GM13977 (cell line): Measurements from ENCODE around the gene MEI1.

Source experiments
- DNase-seq: peaks from one replicate; pipeline ENCODE4 v3.0.0; 2012; ENCODE audit warnings: low spot score
- in situ Hi-C: fragments of 300-500 bp; cut with MboI; formaldehyde crosslinking; loops from one replicate; pipeline ENCODE4 v1.12.0; 2022; ENCODE audit warnings: low sequenced_read_pairs, low pct_unique_long_range_greater_than_20kb, mixed read lengths, inconsistent platforms; ENCODE audit not compliant: unreplicated experiment
- TF ChIP-seq, protein P1 (sequence below): IDR thresholded peaks from 2 replicates; pipeline ENCODE4 v1.5.1; 2012; ENCODE audit warnings: mild to moderate bottlenecking, control low read depth; ENCODE audit not compliant: insufficient read depth; ENCODE audit errors: extremely low read depth, missing control alignments

The MEI1 gene

DNA sequence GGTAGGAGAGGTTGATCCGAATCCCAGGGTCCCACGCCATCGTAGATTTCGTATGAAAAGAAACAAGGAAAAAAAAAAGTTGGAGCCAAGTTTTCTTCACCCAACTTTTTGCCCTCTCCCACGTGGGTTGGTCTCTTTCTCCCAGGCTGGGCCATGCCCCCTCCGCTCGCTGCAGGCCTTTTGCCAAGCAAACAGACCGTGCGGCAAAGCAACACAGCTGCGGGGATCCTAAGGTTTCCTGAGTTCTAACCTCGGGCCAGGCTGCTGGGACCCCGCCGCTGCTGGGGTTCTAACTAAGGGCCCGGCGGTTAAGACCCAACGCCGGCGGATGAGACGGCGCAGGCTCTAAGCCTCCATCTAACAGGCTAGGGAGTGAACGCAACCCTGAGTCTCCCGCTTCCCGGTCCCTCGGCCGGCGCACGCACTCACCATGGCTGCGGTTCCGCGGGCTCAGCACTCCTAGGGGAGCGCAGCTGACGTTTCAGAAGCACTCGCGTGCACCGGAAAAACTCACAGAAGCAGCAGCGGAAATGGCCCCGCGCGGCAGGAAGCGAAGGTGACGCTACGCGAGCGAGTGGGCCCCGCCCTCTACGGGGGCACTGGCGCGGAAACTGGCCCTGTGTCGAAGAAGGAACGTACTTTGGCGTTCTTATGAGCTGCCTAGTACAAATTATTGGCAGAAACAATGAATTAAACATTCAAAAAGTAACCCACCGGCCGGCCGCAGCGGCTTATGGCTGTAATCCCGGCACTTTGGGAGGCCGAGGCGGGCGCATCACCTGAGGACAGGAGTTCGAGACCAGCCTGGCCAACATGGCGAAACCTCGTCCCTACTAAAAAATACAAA, 10.7 kb upstream of the MEI1 start, which contains the start of gene SNU13:
Gene SNU13 (minus strand): TSS at position 503 of the 847 bp plus-strand sequence. CDS start 71 bp downstream, at position 432.
- DNase-seq: peak; percentile 91
- TF ChIP-seq, protein P1, sequence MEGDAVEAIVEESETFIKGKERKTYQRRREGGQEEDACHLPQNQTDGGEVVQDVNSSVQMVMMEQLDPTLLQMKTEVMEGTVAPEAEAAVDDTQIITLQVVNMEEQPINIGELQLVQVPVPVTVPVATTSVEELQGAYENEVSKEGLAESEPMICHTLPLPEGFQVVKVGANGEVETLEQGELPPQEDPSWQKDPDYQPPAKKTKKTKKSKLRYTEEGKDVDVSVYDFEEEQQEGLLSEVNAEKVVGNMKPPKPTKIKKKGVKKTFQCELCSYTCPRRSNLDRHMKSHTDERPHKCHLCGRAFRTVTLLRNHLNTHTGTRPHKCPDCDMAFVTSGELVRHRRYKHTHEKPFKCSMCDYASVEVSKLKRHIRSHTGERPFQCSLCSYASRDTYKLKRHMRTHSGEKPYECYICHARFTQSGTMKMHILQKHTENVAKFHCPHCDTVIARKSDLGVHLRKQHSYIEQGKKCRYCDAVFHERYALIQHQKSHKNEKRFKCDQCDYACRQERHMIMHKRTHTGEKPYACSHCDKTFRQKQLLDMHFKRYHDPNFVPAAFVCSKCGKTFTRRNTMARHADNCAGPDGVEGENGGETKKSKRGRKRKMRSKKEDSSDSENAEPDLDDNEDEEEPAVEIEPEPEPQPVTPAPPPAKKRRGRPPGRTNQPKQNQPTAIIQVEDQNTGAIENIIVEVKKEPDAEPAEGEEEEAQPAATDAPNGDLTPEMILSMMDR: no peak
- in situ Hi-C loops: no loop called here

- in situ Hi-C loops: loop anchor here (10.0 kb wide), 2 partner anchors 94 to 254 kb away; partner anchors contain the start of gene CENPM
- no peak for DNase-seq
- TF ChIP-seq, protein P1: no peak
These were observed 8.8 kb upstream of the MEI1 start for GRCh38 chr22:41690476-41690875.

DNA sequence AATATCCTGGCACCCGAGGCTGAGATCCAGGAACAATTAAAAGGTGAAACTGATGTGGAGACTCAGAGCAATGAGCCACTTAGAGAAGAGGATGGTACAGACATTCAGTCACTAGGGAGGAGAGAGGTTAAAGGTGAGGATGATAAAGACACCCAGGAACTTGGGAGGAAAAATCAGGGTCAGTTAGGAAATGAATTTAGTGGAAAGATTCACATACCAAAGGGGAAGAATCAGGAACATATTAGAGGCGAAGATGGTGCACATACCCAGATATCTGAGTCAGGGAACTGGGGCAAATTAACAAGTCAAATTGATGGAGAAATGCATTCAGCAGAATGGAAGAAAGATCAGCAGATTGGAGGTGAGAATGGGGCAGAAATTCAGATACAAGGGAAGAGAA, 4.1 kb upstream of the MEI1 start:
- TF ChIP-seq, protein P1: no peak
- no peak for DNase-seq
- in situ Hi-C loops: loop anchor here (10.0 kb wide), 2 partner anchors 90 to 250 kb away; partner anchors contain the start of gene CENPM

DNA sequence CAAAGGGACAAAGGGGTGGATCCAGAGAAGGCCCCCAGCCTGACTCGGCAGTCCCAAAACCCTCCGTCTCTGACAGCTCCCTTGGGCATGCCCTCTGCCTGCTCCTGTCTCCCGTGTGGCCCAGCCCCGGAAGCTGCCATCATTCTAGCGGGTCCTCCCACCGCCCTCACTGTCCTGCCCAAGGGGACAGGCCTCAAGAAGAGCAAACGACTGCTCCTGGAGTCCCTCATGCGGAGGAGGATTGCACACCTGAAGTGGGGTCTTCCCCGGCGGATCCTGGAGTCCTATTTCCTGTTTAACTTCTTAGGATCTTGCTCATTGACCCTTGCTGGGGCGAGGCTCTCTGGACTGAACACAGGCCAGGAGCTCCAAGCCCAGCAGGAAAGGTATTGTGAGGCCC, 2.6 kb upstream of the MEI1 start:
- TF ChIP-seq, protein P1: no peak

GRCh38 chr22:41697126-41697775, 2.1 kb upstream of the MEI1 start:
- in situ Hi-C loops: loop anchor here (10.0 kb wide), 2 partner anchors 88 to 248 kb away; partner anchors contain the start of gene CENPM
- peak; percentile 87 for DNase-seq
- TF ChIP-seq, protein P1: peak; percentile 97

More for the DNA sequence above, 2.6 kb upstream of the MEI1 start:
- in situ Hi-C loops: loop anchor here (10.0 kb wide), 2 partner anchors 88 to 248 kb away; partner anchors contain the start of gene CENPM
- no peak for DNase-seq

DNA sequence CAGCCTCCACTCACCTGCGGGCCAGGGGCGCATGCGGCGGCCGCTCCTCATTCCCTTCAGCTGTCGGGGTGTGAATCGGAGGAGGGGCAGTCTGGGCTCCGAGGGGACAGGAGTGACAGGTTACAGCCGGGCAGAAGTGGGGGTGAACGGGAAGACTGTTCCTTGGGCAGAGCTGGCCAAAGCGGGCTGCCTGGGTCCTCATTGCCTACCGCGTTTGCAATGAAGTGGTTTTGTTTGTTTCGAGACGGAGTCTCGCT, 733 bp downstream of the MEI1 start:
- TF ChIP-seq, protein P1: no peak

More for the DNA sequence above, 733 bp downstream of the MEI1 start:
- DNase-seq: no peak
- in situ Hi-C loops: no loop called here
